GM21423 (cell line): Measurements from ENCODE around the gene GPR37L1.
A peak's percentile ranks its signal among the peaks of the same experiment; 100 is the strongest.
"Not testable (repeated sequence)": the region's sequence is repeated elsewhere in the genome, so short reads cannot be mapped to it uniquely, and the experiment has no call there.

Source experiments
- ATAC-seq: cut with Tn5 transposase; IDR thresholded peaks from one replicate; pipeline ENCODE4 v1.9.1; 2021; ENCODE audit warnings: mild to moderate bottlenecking, moderate library complexity; ENCODE audit not compliant: unreplicated experiment

The GPR37L1 gene

GRCh38 chr1:202133001-202133400, 10.3 kb downstream of the GPR37L1 start:
- no peak for ATAC-seq

- no peak for ATAC-seq
These were observed 10.8 kb downstream of the GPR37L1 start for GRCh38 chr1:202133496-202133895.

- ATAC-seq, result no peak
These were observed 11.3 kb downstream of the GPR37L1 start for GRCh38 chr1:202133989-202134388.

- no peak for ATAC-seq
These were observed 12.0 kb downstream of the GPR37L1 start for GRCh38 chr1:202134645-202135172.

- ATAC-seq, result no peak
These were observed 12.6 kb downstream of the GPR37L1 start for GRCh38 chr1:202135221-202135721.

GRCh38 chr1:202140833-202141232, 18.1 kb downstream of the GPR37L1 start:
- ATAC-seq, result no peak

GRCh38 chr1:202141468-202141867, 18.8 kb downstream of the GPR37L1 start:
- ATAC-seq, result not testable (repeated sequence)

GRCh38 chr1:202143011-202143767, 20.5 kb downstream of the GPR37L1 start:
- peak; percentile 16 for ATAC-seq

GRCh38 chr1:202143768-202144401, 21.2 kb downstream of the GPR37L1 start:
- ATAC-seq, result peak; percentile 41

- ATAC-seq, result peak; percentile 54
These were observed 21.8 kb downstream of the GPR37L1 start, which contains the start of gene ARL8A for GRCh38 chr1:202144402-202145067. ARL8A (minus strand) TSS chr1:202144737; CDS start chr1:202144572, 165 bp downstream.

GRCh38 chr1:202145068-202145743, 22.5 kb downstream of the GPR37L1 start:
- no peak for ATAC-seq

- ATAC-seq, result not testable (repeated sequence)
These were observed 23.0 kb downstream of the GPR37L1 start for GRCh38 chr1:202145744-202146140.

- no peak for ATAC-seq
These were observed 23.6 kb downstream of the GPR37L1 start for GRCh38 chr1:202146279-202146678.

GRCh38 chr1:202146993-202147392, 24.3 kb downstream of the GPR37L1 start:
- no peak for ATAC-seq

GRCh38 chr1:202148391-202148790, 25.7 kb downstream of the GPR37L1 start:
- no peak for ATAC-seq

- no peak for ATAC-seq
These were observed 26.8 kb downstream of the GPR37L1 start for GRCh38 chr1:202149566-202149965.

- ATAC-seq, result no peak
These were observed 27.5 kb downstream of the GPR37L1 start for GRCh38 chr1:202150187-202150586.

GRCh38 chr1:202150602-202151001, 27.9 kb downstream of the GPR37L1 start:
- no peak for ATAC-seq

- ATAC-seq, result no peak
These were observed 28.3 kb downstream of the GPR37L1 start for GRCh38 chr1:202151045-202151444.

- no peak for ATAC-seq
These were observed 29.7 kb downstream of the GPR37L1 start for GRCh38 chr1:202152399-202152798.

- ATAC-seq, result no peak
These were observed 30.6 kb downstream of the GPR37L1 start for GRCh38 chr1:202153284-202153683.
